Neural progenitor cell (in vitro differentiated cells): ENCODE results near the gene DNASE1L2.

Experiments
- CTCF ChIP-seq: fragments of 200-600 bp; sonication (generic); IDR thresholded peaks from 2 replicates; pipeline ENCODE4 v1.5.1; 2017; ENCODE audit warnings: antibody characterized with exemption, mild to moderate bottlenecking
- EZH2 ChIP-seq: fragments of 200-600 bp; sonication (generic); IDR thresholded peaks from 2 replicates; pipeline ENCODE4 v1.6.1; 2017; ENCODE audit warnings: antibody characterized with exemption, mild to moderate bottlenecking, moderate library complexity
- EZH2phosphoT487 ChIP-seq: fragments of 200-600 bp; sonication (generic); IDR thresholded peaks from 2 replicates; pipeline ENCODE4 v1.6.1; 2017; ENCODE audit warnings: antibody characterized with exemption

DNA sequence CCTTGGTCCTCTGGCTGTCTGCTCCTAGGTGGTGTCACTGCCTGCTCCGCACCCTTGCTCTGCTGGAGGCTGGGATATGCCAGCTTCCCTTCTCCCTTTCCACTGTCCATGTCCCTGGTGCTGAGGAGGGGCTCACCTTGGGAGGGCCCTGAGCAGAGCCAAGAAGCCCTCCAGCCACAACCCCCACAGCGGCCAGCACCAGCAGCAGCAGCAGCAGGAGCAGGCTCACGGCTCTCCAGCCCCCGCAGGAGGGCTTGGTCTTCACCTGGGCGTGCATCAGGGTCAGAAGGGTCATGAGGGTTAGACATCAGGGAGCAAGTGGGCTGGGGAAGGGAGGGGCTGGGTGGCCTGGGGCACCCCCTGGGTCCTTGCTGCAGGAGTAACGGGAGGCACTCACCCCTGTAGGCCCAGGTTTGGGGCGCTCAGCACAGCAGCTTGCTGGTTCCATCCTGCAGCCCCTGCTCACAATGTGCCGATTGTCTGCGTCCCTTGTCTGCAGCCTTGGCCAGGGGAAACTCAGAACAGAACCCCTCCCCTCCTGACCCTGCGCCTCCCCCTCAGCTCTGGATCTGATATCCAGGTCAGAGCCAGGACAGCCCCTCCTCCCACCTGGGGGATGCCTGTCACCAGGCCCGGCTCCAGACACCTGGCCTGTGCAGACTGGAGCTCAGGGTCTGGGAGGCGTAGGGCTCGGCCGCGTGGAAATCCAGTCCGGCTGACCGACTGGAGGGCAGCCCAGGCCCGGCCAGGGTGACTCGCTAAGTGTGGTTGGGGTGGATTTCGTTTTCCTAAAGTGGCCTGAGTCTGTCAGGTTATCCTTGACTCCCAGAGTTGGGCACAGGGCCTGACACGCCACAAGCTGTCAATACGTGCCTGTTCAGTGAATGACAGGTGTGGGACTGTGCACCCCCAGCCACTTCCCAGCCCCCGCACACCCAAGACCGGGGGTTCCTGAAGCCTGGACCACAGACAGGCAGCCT lies 25.6 kb upstream of the DNASE1L2 start, which contains the start of gene BRICD5:
- TF ChIP-seq CTCF (no peak), EZH2 (no peak), EZH2phosphoT487 (no peak)
